GM13977 (cell line): ENCODE measurements around the gene ARAP1.

ENCODE experiments used
- DNase-seq: peaks from one replicate; pipeline ENCODE4 v3.0.0; 2012; ENCODE audit warnings: low spot score
- in situ Hi-C: fragments of 300-500 bp; cut with MboI; formaldehyde crosslinking; loops from one replicate; pipeline ENCODE4 v1.12.0; 2022; ENCODE audit warnings: low sequenced_read_pairs, low pct_unique_long_range_greater_than_20kb, mixed read lengths, inconsistent platforms; ENCODE audit not compliant: unreplicated experiment
- TF ChIP-seq, protein P1 (sequence below): IDR thresholded peaks from 2 replicates; pipeline ENCODE4 v1.5.1; 2012; ENCODE audit warnings: mild to moderate bottlenecking, control low read depth; ENCODE audit not compliant: insufficient read depth; ENCODE audit errors: extremely low read depth, missing control alignments

ARAP1 gene

DNA sequence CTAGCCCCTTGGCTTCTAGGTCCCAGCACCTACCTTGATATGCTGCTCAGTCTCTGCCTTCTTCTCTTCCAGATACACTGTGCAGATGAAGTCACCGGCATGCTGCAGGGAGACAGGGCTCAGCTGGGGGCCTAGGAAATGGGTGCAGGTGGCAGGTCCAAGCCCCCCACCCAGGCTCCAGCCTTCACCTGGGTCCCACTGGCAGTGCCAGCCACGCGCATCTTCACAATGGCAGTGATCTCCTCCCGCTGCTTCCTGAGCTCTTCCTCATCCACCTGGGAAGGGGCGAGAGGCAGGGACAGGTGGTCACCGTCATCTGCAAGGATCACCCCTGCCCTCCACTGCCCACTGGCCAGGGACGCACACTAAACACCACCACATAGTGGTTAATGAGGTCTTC, 56.9 kb downstream of the ARAP1 start:
- in situ Hi-C loops = no loop called here
- no peak for DNase-seq
- TF ChIP-seq, protein P1, sequence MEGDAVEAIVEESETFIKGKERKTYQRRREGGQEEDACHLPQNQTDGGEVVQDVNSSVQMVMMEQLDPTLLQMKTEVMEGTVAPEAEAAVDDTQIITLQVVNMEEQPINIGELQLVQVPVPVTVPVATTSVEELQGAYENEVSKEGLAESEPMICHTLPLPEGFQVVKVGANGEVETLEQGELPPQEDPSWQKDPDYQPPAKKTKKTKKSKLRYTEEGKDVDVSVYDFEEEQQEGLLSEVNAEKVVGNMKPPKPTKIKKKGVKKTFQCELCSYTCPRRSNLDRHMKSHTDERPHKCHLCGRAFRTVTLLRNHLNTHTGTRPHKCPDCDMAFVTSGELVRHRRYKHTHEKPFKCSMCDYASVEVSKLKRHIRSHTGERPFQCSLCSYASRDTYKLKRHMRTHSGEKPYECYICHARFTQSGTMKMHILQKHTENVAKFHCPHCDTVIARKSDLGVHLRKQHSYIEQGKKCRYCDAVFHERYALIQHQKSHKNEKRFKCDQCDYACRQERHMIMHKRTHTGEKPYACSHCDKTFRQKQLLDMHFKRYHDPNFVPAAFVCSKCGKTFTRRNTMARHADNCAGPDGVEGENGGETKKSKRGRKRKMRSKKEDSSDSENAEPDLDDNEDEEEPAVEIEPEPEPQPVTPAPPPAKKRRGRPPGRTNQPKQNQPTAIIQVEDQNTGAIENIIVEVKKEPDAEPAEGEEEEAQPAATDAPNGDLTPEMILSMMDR = no peak

DNA sequence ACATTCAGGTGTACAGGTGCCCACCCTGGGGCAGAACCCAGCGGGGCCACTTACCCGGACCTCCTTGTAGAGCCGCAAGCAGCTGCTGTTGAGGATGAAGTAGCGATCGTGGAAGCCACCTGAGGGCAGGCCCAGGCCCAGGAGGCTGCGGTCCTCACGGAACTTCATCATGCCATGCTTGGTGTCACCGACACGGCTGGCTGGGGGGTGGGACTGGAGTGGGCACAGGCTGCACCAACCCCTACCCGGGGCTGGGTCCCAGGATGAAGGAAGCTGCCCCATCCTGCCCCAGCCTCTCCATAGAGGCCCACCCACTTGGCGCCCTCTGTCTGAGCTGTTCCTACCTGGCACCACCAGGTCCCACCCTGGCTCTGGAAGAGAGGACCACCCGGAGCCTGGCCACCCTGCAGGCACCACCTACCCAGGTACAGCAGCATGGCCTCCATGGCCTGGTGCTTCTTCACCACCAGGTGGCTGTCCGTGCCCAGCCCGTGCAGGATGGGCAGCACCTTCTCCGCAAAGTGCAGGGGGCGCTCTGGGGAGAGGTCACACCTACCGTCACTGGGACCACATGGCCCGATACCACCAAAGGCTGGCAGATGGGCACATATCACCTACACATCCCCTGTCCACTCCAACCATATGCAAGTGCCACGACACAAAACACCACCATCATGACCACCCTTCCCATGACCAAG, 58.8 kb downstream of the ARAP1 start:
- in situ Hi-C loops = no loop called here
- no peak for DNase-seq
- TF ChIP-seq, protein P1 = no peak

DNA sequence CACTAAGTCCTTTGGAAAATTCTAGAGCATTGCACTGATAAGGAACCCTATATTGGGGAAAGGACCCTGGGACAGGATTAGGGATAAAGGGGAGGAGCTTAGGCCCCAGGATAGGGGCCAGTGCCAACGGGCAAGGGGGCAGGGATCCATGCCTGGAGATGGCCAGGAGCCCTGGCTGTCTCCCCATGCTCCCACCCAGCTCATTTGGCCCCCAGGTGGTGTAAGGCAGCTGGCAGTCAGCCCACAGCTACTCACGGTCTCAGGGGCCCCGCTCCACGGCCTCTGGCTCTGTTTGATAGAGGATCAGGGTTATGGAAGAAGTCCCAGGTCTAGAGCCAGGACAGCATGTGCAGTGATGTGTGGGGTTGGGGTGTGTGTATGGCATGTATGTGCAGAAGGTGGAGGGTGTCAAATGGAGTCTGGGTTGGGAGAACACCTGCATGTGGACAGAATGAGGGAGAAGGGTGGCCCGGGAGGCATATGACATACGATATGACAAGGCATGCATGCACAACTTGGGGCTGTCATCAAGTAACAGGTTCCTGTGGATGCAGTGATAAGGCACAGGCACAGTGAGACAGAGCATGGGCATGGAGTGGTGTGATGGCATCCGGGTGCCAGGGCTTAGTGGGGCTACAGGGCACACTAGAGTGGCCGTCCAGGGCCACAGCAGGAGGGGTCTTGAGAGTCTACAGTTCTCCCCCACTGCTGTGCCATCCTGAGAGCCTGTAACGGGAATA, 59.5 kb downstream of the ARAP1 start:
- DNase-seq = no peak
- in situ Hi-C loops = no loop called here
- TF ChIP-seq, protein P1 = no peak

DNA sequence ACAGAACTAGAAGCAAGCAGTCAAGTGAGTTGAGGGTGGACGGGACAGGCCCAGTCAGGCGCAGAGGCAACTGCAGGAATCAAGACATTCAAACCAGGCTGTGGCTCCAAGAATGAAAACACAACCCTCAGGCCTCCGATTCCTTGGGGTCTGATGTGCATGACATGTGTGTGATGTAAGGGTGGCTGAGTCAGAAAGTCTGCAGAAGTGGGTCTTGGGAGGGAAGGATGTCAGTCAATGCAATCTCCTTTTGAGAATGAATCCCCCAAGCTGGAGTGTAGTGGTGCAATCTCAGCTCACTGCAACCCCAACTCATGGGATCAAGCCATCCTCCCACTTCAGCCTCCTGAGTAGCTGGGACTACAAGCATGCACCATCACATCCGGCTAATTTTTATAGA, 62.0 kb downstream of the ARAP1 start:
- in situ Hi-C loops = no loop called here
- no peak for DNase-seq
- TF ChIP-seq, protein P1 = no peak

DNA sequence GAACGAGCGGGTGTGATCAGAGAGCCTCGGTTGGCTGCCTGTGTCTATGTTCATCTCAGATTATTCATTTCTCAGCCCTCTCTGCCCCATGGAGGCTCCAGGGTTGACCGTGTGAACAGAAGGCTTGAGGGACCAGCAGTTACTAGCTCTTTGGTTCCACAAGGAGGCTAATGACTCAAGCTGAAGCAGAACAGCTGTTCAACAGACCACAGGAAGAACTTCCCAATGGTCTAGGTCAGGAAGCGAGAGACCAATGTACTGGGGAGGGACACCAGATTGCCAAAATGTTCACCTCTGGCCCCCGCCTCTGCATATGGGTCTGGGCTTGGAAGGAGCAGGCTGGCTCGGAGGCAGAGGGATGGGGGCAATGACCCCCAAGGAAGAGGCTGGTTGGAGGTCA, 63.3 kb downstream of the ARAP1 start:
- TF ChIP-seq, protein P1 = no peak

DNA sequence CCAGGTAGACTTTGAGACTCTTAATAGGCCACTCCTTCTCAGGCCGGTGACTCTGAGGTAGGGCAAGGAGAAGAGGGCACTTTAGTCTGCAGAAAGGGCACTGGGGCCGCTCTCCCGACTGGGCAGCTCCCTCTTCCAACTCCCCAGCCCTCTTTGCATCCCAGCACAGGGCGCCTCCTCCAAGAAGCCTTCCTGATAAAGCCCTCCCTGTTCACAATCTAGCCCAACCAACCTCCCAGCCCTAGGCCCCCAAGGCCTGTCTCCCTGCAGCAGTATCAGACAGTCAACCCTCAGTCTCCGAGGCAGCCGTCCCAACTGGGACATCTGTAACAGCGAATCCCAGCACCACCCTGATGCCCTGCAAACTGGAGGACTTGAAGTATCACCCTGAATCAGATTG, 63.7 kb downstream of the ARAP1 start:
- DNase-seq = no peak
- in situ Hi-C loops = no loop called here
- TF ChIP-seq, protein P1 = no peak

More for the DNA sequence above, 63.3 kb downstream of the ARAP1 start:
- no peak for DNase-seq
- in situ Hi-C loops = no loop called here
